Parathyroid adenoma (tissue), 2 donors: ENCODE data around the gene POLR2J.

Experiments
- H2AFZ ChIP-seq: fragments of 300-600 bp; sonication (generic); one replicate; pipeline ENCODE4 v1.7.0; 2017; ENCODE audit warnings: antibody characterized with exemption, mild to moderate bottlenecking
- H3K27ac ChIP-seq: fragments of 300-600 bp; sonication (generic); one replicate; pipeline ENCODE4 v1.7.0; 2017
- H3K27me3 ChIP-seq: fragments of 300-600 bp; sonication (generic); one replicate; pipeline ENCODE4 v1.7.0; 2017; ENCODE audit warnings: low read length; ENCODE audit not compliant: control insufficient read depth, insufficient read depth
- H3K36me3 ChIP-seq: fragments of 300-600 bp; sonication (generic); one replicate; pipeline ENCODE4 v1.7.0; 2017; ENCODE audit warnings: low read length; ENCODE audit not compliant: control insufficient read depth, insufficient read depth
- H3K4me1 ChIP-seq: fragments of 300-600 bp; sonication (generic); one replicate; pipeline ENCODE4 v1.7.0; 2017; ENCODE audit warnings: control low read depth
- H3K4me2 ChIP-seq: fragments of 300-600 bp; sonication (generic); one replicate; pipeline ENCODE4 v1.7.0; 2017; ENCODE audit warnings: low read length
- H3K4me3 ChIP-seq: fragments of 300-600 bp; sonication (generic); one replicate; pipeline ENCODE4 v1.7.0; 2017; ENCODE audit warnings: low read depth, low read length
- H3K79me2 ChIP-seq: fragments of 300-600 bp; sonication (generic); one replicate; pipeline ENCODE4 v1.7.0; 2017; ENCODE audit warnings: control low read depth
- H3K9ac ChIP-seq: fragments of 300-600 bp; sonication (generic); one replicate; pipeline ENCODE4 v1.7.0; 2017; ENCODE audit warnings: mild to moderate bottlenecking
- H3K9me3 ChIP-seq: fragments of 300-600 bp; sonication (generic); one replicate; pipeline ENCODE4 v1.7.0; 2017; ENCODE audit warnings: low read length; ENCODE audit not compliant: control insufficient read depth
- TF ChIP-seq, protein P1 (sequence below): fragments of 300-600 bp; sonication (generic); IDR thresholded peaks from one replicate; pipeline ENCODE4 v1.7.0; 2017; ENCODE audit warnings: antibody characterized with exemption, mild to moderate bottlenecking
- donor health status: primary hyperparathyroidism.

The POLR2J gene

DNA sequence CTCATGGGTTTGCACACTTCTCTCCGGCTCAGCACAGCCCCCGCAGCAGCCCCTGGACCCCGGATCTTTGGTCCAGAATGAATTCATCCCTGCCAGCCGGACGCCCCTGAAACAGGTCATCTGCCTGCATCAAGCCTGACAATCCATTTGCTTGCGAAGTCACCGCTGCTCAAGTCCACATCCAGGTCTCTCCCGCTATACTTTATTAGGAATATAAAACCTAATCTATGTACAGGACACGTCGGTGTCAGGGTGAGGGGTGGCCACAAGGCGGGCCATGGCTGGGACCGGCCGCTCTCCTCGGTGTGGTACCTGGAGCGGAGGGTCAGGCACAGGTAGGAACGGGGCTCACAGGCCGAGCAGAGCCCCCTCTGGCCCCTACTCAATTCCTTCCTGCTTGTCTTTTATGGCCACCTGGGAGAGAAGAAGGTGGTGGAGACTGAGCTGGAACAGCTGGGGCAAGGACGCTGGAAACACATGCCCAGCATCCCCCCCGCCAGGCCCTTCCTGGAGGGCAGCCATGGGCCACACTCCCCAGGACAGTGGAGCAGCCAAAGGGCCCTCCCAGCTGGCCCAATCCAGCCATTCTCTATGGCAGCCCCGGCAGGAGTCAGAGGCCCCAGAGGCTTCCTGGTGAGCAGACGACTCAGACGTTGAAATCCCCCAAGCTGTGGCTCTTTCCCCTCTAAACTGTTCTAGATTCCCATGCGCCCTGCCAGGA is 5.3 kb downstream of the POLR2J start:
- H3K27me3 ChIP-seq = no peaks in the 10 kb centered on the region
- H3K4me2 ChIP-seq = no peak overlapping the region
- H2AFZ ChIP-seq = no peak overlapping the region
- H3K9me3 ChIP-seq = no peaks in the 10 kb centered on the region
- no peaks in the 10 kb centered on the region for H3K79me2 ChIP-seq
- peaks cover 3% of the 10 kb centered on the region for H3K4me1 ChIP-seq
- TF ChIP-seq, protein P1, sequence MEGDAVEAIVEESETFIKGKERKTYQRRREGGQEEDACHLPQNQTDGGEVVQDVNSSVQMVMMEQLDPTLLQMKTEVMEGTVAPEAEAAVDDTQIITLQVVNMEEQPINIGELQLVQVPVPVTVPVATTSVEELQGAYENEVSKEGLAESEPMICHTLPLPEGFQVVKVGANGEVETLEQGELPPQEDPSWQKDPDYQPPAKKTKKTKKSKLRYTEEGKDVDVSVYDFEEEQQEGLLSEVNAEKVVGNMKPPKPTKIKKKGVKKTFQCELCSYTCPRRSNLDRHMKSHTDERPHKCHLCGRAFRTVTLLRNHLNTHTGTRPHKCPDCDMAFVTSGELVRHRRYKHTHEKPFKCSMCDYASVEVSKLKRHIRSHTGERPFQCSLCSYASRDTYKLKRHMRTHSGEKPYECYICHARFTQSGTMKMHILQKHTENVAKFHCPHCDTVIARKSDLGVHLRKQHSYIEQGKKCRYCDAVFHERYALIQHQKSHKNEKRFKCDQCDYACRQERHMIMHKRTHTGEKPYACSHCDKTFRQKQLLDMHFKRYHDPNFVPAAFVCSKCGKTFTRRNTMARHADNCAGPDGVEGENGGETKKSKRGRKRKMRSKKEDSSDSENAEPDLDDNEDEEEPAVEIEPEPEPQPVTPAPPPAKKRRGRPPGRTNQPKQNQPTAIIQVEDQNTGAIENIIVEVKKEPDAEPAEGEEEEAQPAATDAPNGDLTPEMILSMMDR = no peak
- no peak overlapping the region for H3K27ac ChIP-seq
- H3K9ac ChIP-seq = no peak overlapping the region
- H3K36me3 ChIP-seq = no peaks in the 10 kb centered on the region
- H3K4me3 ChIP-seq = no peak overlapping the region

DNA sequence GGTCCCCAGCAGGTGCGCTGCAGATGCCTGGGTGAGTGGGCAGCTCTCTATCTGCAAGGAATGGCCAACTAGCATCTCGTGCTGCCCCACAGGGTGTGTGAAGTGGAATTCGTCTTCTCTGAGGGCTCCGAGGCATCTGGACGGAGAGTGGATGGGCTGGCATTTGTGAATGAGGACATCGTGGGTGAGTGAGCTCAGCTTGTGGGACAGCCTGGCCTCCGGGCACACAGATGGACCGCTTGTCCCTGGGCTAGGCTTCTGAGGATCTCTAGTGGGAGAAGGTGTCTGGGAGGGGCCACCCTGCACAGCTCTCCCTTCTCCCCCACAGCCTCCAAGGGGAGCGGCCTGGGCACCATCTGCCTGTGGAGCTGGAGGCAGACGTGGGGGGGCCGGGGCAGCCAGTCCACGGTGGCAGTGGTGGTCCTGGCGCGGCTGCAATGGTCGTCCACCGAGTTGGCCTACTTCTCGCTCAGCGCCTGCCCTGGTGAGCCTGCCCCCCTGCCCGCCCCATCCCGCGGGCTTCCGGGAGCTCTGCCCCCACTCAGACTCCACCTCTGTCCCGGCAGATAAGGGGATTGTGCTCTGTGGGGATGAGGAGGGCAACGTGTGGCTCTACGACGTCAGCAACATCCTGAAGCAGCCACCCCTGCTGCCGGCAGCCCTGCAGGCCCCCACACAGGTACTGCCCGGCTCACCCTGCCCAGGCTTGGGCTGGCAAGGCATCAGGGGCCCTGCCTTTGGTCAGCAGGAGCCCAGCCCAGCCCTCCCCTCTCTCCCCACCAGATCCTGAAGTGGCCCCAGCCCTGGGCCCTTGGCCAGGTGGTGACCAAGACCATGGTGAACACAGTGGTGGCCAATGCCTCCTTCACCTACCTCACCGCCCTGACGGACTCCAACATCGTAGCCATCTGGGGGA is 6.3 kb downstream of the POLR2J start:
- Histone ChIP-seq H3K27ac (no peak overlapping the region), H3K79me2 (no peaks in the 10 kb centered on the region), H3K9ac (no peak overlapping the region), H3K9me3 (no peaks in the 10 kb centered on the region), H3K36me3 (no peaks in the 10 kb centered on the region), H3K4me1 (no peaks in the 10 kb centered on the region), H3K4me3 (no peak overlapping the region), H3K4me2 (no peak overlapping the region), H3K27me3 (no peaks in the 10 kb centered on the region), H2AFZ (no peak overlapping the region)
- TF ChIP-seq, protein P1 = no peak

DNA sequence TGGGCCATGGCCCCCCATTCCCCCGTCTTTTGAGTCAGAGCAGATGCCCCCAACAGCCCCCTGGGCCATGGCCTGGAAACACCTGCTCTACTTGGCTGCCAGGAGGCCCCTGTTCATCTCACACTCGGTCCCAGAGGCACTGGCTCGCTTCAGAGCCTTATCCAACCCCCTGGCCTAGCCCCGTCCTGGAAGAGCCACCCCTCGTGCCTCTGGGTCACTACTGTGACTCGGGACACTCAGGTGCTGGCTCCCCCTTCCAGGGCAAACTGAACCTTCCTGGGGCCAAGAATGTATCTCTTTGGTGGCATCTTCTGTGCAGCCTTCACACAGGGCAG is 7.0 kb downstream of the POLR2J start:
- Histone ChIP-seq H3K79me2 (no peaks in the 10 kb centered on the region), H3K27me3 (no peaks in the 10 kb centered on the region), H3K4me3 (no peak overlapping the region), H3K4me2 (no peak overlapping the region), H3K9me3 (no peaks in the 10 kb centered on the region), H3K4me1 (no peaks in the 10 kb centered on the region), H2AFZ (no peak overlapping the region), H3K9ac (no peak overlapping the region), H3K36me3 (no peaks in the 10 kb centered on the region), H3K27ac (no peak overlapping the region)
- TF ChIP-seq, protein P1 = no peak

DNA sequence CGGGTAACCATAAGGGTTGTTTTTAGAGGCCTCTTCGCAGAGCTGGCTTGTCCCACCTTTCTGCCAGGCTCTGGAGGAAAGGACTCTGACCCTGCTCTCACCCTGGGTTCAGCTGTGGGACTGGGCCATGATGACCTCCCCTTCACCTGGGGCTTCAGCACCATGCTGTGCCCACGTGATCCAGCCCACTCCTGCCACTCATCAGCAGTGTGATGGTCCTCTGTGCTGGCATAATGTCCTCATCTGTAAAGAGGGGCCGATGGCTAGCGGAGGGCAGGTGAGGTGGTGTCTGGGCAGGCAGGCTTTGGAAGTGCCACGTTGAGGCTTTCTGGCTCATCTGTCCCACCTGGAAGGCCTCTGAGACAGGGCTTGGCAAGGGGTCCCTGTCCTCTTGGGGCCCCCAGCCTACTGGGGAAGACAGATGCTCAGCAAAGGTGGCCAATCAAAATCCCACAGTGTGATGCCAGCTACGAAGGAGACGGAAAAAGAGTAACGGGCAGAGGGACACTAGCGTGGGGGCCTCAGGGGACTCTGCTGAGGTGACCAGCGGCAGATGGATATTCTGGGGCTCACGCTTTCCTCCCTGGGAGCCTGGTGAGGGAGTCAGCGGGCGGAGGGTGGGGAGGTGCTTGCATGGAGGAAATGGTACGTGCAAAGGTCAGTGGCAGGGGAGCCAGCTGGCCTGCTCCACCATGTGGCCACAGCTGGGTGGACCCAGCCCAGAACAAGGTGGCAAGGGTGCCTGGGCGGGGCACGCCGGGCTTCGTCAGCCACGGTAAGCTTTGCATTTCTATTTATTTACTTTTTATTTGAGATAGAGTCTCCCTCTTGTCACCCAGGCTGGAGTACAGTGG is 8.5 kb downstream of the POLR2J start:
- Histone ChIP-seq H3K36me3 (no peaks in the 10 kb centered on the region), H3K4me1 (peaks cover 3% of the 10 kb centered on the region), H3K9ac (no peak overlapping the region), H3K79me2 (no peaks in the 10 kb centered on the region), H3K4me3 (no peak overlapping the region), H2AFZ (no peak overlapping the region), H3K27me3 (no peaks in the 10 kb centered on the region), H3K27ac (no peak overlapping the region), H3K9me3 (no peaks in the 10 kb centered on the region), H3K4me2 (no peak overlapping the region)
- TF ChIP-seq, protein P1 = no peak
